OCI-LY3 (cell line): ENCODE data around the gene NID1.

ENCODE experiments used
- H2AFZ ChIP-seq: fragments of 200-600, 300-600 bp; shearing (Covaris generic); 2 replicates; pipeline ENCODE4 v1.6.0; 2014; ENCODE audit warnings: antibody characterized with exemption, low read depth, low read length
- H3K27ac ChIP-seq: fragments of 200-600, 300-600 bp; sonication (generic); 2 replicates; pipeline ENCODE4 v1.5.1; 2014; ENCODE audit warnings: mild to moderate bottlenecking, low read length, moderate library complexity, mixed read lengths
- H3K27me3 ChIP-seq: fragments of 200-600, 300-600 bp; sonication (generic); 2 replicates; pipeline ENCODE4 v1.6.1; 2014; ENCODE audit warnings: low read depth, low read length, mixed read lengths
- H3K36me3 ChIP-seq: fragments of 200-600, 300-600 bp; sonication (generic); replicated peaks from 2 replicates; pipeline ENCODE3; 2014; ENCODE audit warnings: low read depth, low read length, mixed read lengths
- H3K4me1 ChIP-seq: fragments of 300-600, 200-600 bp; sonication (generic); 2 replicates; pipeline ENCODE4 v1.6.1; 2014; ENCODE audit warnings: low read length, mixed read lengths
- H3K4me2 ChIP-seq: fragments of 200-600, 300-600 bp; sonication (generic); 2 replicates; pipeline ENCODE4 v1.6.1; 2014; ENCODE audit warnings: low read length, mixed read lengths
- H3K4me3 ChIP-seq: fragments of 300-600, 200-600 bp; sonication (generic); 2 replicates; pipeline ENCODE4 v1.5.1; 2014; ENCODE audit warnings: antibody characterized with exemption, mild to moderate bottlenecking, low read length, moderate library complexity
- H3K79me2 ChIP-seq: fragments of 300-600, 200-600 bp; shearing (Covaris generic); 2 replicates; pipeline ENCODE4 v1.6.1; 2014; ENCODE audit warnings: mild to moderate bottlenecking, low read length, mixed read lengths
- H3K9ac ChIP-seq: fragments of 300-600, 200-600 bp; shearing (Covaris generic); 2 replicates; pipeline ENCODE4 v1.6.0; 2014; ENCODE audit warnings: mild to moderate bottlenecking, low read length, moderate library complexity
- H3K9me3 ChIP-seq: fragments of 200-600, 300-600 bp; shearing (Covaris generic); 2 replicates; pipeline ENCODE4 v1.6.1; 2014; ENCODE audit warnings: low read length, mixed read lengths; ENCODE audit not compliant: insufficient read depth
- H4K20me1 ChIP-seq: fragments of 200-600, 300-600 bp; sonication (generic); 2 replicates; pipeline ENCODE4 v1.6.1; 2016; ENCODE audit warnings: low read length, mixed read lengths; ENCODE audit not compliant: insufficient read depth
- CTCF ChIP-seq: fragments of 200-600, 300-600 bp; sonication (generic); IDR thresholded peaks from 2 replicates; pipeline ENCODE4 v1.5.1; 2014; ENCODE audit warnings: antibody characterized with exemption, low read length, low read depth
- EZH2phosphoT487 ChIP-seq: fragments of 200-600 bp; shearing (Covaris generic); IDR thresholded peaks from 2 replicates; pipeline ENCODE4 v1.6.1; 2018; ENCODE audit warnings: antibody characterized with exemption, mixed run types, low read depth

The NID1 gene

GRCh38 chr1:235986869-235987268, 78.0 kb downstream of the NID1 start:
- no peak overlapping the region for H2AFZ ChIP-seq
- H3K27me3 ChIP-seq, result peaks cover 28% of the 10 kb centered on the region
- H4K20me1 ChIP-seq, result no peaks in the 10 kb centered on the region
- TF ChIP-seq EZH2phosphoT487 (no peak), CTCF (no peak)
- no peaks in the 10 kb centered on the region for H3K36me3 ChIP-seq
- H3K9ac ChIP-seq, result no peak overlapping the region
- H3K4me2 ChIP-seq, result no peak overlapping the region
- H3K4me1 ChIP-seq, result no peaks in the 10 kb centered on the region
- no peak overlapping the region for H3K27ac ChIP-seq
- H3K4me3 ChIP-seq, result no peak overlapping the region
- H3K79me2 ChIP-seq, result no peaks in the 10 kb centered on the region
- 0 out of 2 replicates have a peak, but pooled peaks cover 5% of the 10 kb centered on the region for H3K9me3 ChIP-seq

- H4K20me1 ChIP-seq, result no peaks in the 10 kb centered on the region
- peaks cover 39% of the 10 kb centered on the region for H3K27me3 ChIP-seq
- H3K4me1 ChIP-seq, result no peaks in the 10 kb centered on the region
- no peak overlapping the region for H2AFZ ChIP-seq
- no peak overlapping the region for H3K4me2 ChIP-seq
- no peak overlapping the region for H3K9ac ChIP-seq
- no peaks in the 10 kb centered on the region for H3K9me3 ChIP-seq
- no peak overlapping the region for H3K27ac ChIP-seq
- no peak overlapping the region for H3K4me3 ChIP-seq
- no peaks in the 10 kb centered on the region for H3K36me3 ChIP-seq
- TF ChIP-seq CTCF (no peak), EZH2phosphoT487 (no peak)
- H3K79me2 ChIP-seq, result no peaks in the 10 kb centered on the region
These were observed 80.7 kb downstream of the NID1 start for GRCh38 chr1:235984041-235984825.

GRCh38 chr1:235980976-235981375, 83.9 kb downstream of the NID1 start:
- Histone ChIP-seq H3K4me2 (no peak overlapping the region), H3K4me3 (no peak overlapping the region), H3K36me3 (no peaks in the 10 kb centered on the region), H4K20me1 (no peaks in the 10 kb centered on the region), H3K79me2 (no peaks in the 10 kb centered on the region), H3K9ac (no peak overlapping the region), H3K27me3 (peaks cover 34% of the 10 kb centered on the region), H3K9me3 (no peaks in the 10 kb centered on the region), H3K27ac (no peak overlapping the region), H2AFZ (no peak overlapping the region), H3K4me1 (no peaks in the 10 kb centered on the region)
- TF ChIP-seq CTCF (no peak), EZH2phosphoT487 (no peak)

GRCh38 chr1:235979716-235980333, 85.1 kb downstream of the NID1 start:
- TF ChIP-seq EZH2phosphoT487 (no peak), CTCF (no peak)
- Histone ChIP-seq H4K20me1 (no peaks in the 10 kb centered on the region), H3K4me1 (no peaks in the 10 kb centered on the region), H3K27ac (no peak overlapping the region), H2AFZ (no peak overlapping the region), H3K9me3 (no peaks in the 10 kb centered on the region), H3K4me2 (no peak overlapping the region), H3K79me2 (no peaks in the 10 kb centered on the region), H3K9ac (no peak overlapping the region), H3K4me3 (no peak overlapping the region), H3K36me3 (no peaks in the 10 kb centered on the region), H3K27me3 (peaks cover 37% of the 10 kb centered on the region)
